ENCODE results near the gene ASIC1.

Gene ASIC1

DNA sequence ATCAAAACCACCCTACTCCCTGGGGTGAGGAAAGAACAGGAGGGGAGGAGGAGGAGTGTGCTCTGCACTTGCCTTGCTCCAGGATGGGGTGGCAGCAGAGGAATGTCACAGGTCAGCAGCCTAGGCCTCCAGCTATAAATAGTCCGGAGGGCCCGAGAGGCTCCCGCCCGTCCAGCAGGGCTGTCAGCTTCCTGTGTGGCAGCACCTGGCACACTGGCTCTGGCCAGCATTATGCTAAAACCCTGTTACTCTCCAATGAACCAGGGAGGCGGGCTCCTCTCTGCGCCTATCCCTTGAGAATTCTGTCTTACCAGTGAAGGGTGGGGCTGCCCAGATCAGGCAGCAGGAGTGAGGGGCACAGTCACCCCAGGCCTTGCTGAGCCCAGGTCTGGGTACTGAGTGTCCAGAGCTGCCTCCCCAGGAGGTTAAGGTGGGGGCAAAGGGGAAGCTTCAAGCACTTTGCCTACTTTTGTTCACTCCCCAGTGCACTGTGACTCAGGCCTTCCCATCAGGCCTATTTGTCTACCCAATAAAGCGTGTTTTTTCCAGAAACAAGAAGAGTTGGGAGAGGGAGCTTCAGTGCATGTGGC lies 53.5 kb downstream of the ASIC1 start:
- no peak for DNase-seq

DNA sequence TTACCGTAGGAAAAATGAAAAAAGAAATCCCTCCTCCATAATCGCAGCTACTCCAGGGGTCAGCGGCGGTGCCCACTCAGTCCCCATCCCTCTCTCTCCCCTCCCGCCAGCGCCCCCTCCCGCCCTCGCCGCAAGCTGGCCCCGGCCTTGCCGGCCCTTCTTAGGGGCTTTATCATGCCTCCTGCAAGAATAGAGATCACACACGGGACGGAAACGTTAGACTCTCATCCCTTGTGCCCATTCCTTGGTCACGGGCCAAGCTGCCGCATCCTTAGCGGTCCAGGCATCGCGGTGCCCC lies 53.9 kb downstream of the ASIC1 start:
- DNase-seq, result no peak

DNA sequence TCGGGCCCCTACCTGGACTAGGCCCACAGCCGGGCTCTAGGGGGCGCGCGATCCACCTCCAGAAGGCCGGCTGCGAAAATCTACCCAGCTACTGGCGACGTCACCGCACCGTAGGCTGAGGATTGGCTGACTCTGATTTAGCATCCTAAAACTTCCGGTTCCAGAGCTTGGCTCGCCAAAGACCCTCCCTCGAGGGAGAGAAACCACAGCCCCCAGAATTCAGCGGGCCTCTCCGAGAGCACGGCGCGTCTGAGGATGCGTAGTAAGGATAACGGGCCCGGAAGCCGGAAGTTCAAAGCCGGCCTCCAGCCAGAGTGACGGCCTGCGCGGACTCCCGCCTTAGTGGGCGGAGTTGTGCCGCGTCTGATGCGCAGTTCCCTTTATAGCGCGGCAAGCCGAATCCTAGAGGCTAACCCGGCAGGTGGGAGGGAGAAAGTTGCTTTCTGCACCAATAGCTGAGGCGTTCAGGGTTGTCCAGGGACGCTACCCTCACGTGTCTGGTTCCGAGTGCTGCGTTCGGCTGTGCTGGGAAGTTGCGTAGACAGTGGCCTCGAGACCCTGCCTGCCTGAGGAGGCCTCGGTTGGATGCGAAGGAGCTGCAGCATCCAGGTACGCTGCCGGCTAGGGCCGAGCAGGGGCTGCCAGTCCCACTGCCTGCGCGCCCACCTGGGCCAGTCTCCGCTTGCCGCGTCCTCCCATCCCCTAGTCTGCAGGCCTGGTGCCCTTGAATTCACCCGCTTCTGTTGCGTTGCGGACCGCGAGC lies 54.5 kb downstream of the ASIC1 start, which contains the start of gene COX14:
TSS of gene COX14 (plus strand) at position 544 of the 763 bp plus-strand sequence. CDS start 7,808 bp downstream, outside the sequence.
- DNase-seq, result peak; percentile 99

DNA sequence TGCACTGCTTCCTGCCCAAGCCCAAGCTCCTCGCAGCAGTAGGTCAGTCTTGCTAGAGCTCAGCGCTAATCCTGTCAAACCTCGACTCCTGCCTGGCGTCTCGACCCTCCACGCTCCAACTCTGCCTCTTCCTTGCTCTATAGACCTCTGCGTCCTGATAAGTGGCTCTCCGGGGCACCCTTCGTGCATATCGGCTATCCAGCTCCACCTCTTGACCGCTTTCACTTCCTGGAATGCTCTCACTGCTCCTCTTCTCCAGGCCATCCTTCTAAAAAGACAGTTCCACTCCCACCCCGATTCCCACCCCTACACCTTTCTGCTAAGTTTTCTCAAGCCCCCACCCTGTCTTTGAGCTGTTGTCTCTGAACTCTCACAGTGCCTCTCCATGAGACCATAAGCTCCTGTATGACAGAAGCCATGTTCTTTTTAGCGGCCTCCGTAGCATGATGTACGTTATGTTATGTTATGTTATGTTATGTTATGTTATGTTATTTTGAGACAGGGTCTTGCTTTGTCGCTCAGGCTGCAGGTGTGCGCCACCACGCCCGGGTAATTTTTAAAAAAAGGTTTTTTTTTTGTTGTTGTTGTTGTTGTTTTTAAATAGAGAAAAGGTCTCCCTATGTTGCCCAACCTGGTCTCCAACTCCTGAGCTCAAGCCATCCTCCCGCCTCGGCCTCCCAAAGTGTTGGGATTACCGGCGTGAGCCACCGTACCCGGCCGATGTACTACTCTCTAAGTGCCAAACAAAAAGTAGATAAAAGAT lies 55.2 kb downstream of the ASIC1 start:
- DNase-seq, result no peak

DNA sequence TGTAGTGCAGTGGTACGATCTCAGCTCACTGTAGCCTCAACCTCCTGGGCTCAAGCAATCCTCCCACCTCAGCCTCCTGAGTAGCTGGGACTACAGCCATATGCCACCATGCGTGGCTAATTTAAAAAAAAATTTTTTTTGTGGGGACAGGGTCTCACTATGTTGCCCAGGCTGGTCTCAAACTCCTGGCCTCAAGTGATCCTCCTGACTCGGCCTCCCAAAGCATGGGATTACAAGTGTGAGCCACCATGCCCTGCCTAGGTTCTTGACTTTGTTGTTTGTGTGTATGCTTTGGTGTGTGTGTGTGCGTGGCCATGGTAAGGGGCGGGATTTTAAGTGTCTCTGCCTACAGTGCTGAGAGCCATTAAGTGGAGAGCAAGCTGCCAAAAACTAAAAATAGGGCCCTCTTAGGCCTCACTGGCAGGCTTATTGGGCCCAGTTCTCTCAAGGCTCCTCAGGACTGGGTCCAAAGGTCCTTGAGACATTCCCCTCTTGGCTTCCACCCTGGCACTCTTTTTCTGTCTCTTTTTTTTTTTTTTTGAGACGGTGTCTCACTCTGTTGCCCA lies 59.7 kb downstream of the ASIC1 start:
- no peak for DNase-seq

DNA sequence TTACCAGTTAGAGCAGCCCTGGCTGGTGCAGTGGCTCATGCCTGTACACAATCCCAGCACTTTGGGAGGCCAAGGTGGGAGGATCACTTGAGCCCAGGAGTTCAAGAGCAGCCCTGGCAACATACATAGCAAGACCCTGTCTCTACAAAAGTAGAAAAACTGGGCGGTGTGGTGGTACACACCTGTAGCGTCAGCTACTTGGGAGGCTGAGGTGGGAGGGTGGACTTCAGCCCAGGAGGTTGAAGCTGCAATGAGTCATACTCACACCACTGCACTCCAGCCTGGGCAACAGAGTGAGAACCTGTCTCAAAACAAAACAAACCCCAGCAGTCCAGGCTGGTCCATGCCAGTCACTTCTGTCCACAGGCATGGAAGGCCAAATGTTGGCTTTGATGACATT lies 62.0 kb downstream of the ASIC1 start:
- DNase-seq, result no peak

DNA sequence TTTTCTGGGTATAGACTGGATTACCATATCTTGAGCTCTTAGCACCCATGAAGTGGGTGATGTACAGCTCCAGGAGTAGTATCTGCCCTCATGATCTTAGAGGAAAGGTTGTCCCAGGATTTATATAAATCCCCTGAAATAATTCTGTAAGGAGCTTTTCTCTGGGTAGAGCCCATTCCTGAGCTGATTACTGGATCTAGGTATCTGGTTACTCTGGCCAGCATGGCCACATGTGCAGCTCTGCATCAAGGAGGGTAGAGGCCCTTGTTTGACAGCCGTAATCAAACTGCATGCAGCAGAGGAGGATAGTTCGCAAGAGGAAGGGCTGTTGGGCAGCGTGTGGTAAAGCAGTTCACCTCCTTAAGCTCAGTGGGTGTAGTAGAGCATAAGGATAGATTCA lies 63.1 kb downstream of the ASIC1 start:
- DNase-seq, result no peak

DNA sequence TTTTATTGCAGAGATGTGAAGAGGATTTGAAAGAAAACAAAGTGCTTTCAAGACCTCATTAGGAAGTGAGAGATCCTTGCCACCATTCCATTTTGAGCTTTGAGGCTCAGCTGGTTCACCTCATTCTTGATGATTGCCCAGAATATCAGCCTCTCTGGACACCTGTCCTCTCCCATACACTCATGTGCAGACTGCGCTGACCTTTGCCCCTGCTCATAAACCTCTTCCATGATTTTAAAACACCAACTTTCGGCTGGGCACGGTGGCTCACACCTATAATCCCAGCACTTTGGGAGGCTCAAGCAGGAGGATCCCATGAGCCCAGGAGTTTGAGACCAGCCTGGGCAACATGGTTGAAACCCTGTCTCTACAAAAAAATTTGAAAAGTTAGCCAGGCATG lies 63.6 kb downstream of the ASIC1 start:
- DNase-seq, result no peak

DNA sequence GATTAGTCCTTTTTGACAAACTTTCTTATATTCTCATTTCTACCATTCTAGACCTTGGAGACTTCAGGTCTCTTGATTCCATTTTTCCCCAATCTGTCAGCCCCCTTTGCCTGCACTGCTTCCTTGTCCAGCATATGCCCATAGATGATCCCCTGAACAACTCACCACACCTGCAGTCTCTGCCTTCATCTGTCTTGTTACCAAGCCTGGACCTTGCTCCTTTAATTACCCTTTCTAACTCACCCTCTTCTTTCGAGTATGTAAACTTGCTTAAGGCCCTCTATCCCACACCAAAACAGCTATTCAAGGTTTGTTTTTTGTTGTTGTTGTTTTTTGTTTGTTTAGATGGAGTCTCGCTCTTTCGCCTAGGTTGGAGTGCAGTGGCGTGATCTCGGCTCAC lies 64.2 kb downstream of the ASIC1 start:
- no peak for DNase-seq

DNA sequence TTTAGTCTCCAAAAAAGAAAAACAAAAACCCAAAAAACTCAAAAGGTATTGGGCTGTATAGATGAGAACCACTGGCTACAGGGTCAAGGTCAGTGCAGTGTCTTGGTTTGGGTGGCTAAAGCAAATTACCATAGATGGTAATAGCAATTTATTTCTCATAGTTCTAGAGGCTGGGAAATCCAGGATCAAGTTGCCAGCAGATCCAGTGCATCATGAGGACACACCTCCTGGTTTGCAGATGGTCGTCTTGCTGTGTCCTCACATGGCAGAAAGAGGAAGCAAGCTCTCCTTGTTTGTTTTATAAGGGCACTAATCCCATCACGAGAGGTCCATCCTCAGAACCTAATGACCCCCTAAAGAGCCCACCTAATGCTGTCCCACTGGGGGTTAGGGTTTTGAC lies 65.8 kb downstream of the ASIC1 start:
- DNase-seq, result no peak

DNA sequence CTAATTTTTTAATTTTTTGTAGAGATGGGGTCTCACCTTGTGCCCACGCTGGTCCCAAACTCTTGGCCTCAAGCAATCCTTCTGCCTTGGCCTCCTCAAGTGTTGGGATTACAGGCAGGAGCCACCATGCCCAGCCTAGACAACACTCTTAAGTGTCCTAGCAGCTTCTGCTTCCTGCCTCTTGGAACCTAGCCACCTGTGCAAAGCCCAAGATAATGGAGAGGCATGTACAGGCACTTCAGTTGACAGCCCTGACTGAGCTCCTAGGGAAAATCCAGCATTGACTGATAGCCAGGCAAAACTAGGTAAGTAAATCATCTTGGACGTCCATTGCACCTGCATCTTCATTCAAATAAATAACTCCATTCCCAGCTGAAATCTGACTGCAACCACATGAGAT lies 70.2 kb downstream of the ASIC1 start:
- no peak for DNase-seq

DNA sequence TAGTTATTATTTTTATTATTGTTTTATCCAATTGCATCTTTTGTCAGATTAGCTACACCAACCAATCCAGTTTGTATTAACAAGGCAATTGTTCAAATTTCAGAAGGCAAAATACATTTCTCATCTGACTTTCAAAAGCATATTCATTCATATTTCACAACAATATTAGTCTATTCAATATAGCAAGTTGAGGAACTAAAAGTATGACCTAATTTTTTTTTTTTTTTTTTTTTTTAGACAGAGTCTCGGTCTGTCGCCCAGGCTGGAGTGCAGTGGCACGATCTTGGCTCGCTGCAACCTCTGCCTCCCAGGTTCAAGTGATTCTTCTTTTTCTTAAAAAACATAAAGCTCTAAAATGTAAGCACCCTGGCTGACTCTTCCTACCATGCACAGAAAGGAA lies 71.9 kb downstream of the ASIC1 start:
- no peak for DNase-seq

DNA sequence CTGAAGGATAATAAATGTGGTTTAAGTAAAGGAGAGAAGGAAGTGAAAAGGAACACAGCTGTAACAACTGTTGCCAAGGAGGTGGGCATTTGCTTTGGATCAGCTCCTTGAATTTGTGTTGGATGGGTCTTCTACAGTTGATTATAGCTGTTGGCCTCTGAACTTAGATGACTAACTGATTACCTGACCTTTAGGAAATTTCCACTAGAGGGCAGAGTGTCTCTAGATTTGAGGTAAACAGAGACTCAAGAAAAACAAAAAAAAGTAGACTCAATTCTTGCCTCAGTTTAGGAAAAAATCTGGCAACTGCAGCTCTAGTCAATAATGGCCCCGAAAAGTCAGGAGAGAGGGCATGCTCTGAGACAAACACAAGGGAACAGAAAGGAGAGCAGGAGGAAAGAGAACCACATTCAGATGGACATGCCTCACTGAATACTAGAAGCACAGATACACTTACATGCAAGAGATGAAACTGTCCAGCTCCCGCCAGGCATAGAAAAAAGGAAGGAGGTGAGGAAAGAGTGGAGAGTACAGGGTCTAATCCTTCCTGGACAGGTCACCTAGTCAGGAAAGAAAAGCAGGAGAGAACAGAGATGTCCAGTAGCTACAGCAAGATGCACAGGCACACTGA lies 75.2 kb downstream of the ASIC1 start:
- no peak for DNase-seq

Data from activated CD4-positive, alpha-beta T cell treated with anti-CD3 and anti-CD28 coated beads, Interleukin-2, amount 50 U/mL, for 1 hour (primary cell).